Stomach (tissue), 9 donors: ENCODE data around the gene FBXL19. TPM values are rescaled to one million over a fixed set of nuclear protein-coding genes. Genes with fewer than 3 reads are reported as not detected.

Source experiments
- DNase-seq, 2 donors: peaks; one replicate each; pipeline versions ENCODE4 v3.0.0 to v3.0.0-alpha.2; 2013 to 2019
- H3K27ac ChIP-seq, 5 donors: fragments of 200-600 bp in 4 of 5; sonication (generic) in 4 of 5; one replicate each; pipeline ENCODE4 v1.5.1; 2013 to 2019; ENCODE audit warnings: mild to moderate bottlenecking in 1 of 5, moderate library complexity in 1 of 5
- H3K27me3 ChIP-seq, 3 donors: fragments of 200-600 bp; sonication (generic); one replicate each; pipeline ENCODE4 v1.5.1; 2017 to 2019; ENCODE audit warnings: mixed run types in 1 of 3
- H3K36me3 ChIP-seq, 4 donors: fragments of 200-600 bp; sonication (generic); 1 replicate in 3 of 4; 2 replicates in 1 of 4; pipeline ENCODE4 v1.5.1; 2016 to 2019
- H3K4me1 ChIP-seq, 4 donors: fragments of 200-600 bp; sonication (generic); one replicate each; pipeline ENCODE4 v1.5.1; 2016 to 2019
- H3K4me3 ChIP-seq, 4 donors: fragments of 200-600 bp; sonication (generic) in 3 of 4; one replicate each; pipeline ENCODE4 v1.5.1; 2016 to 2019; ENCODE audit warnings: mild to moderate bottlenecking in 1 of 4
- H3K9me3 ChIP-seq, 4 donors: fragments of 200-600 bp; sonication (generic); one replicate each; pipeline ENCODE4 v1.5.1; 2016 to 2019
- EP300 ChIP-seq: sonication (generic); formaldehyde crosslinking; IDR thresholded peaks from one replicate; pipeline ENCODE4 v1.6.1; 2017; ENCODE audit warnings: antibody characterized with exemption
- POLR2A ChIP-seq, 4 donors: fragments of 450-650 bp; IDR thresholded peaks; one replicate each; pipeline ENCODE4 v1.6.1; 2016; ENCODE audit warnings: antibody characterized with exemption in 4 of 4, control low read depth in 2 of 4, mild to moderate bottlenecking in 1 of 4, moderate library complexity in 1 of 4
- POLR2AphosphoS5 ChIP-seq, 3 donors: sonication (generic); formaldehyde crosslinking; IDR thresholded peaks; one replicate each; pipeline ENCODE4 v1.6.1; 2016; ENCODE audit warnings: antibody characterized with exemption in 3 of 3
- WGBS, 5 donors: extraction: QIAGEN DNeasy Blood & Tissue Kit in 3 of 5; methylation state at CpG; one replicate each; pipeline versions ENCODE4 v1.1.5 to v1.1.7; 2013 to 2018; 5-methylcytosine and 5-hydroxymethylcytosine counted together
- intact Hi-C: fragments of 100-400 bp; cut with DNase I; formaldehyde crosslinking; loops from one replicate; pipeline ENCODE4 v1.15.1; 2023; ENCODE audit warnings: low total_unique reads
- polyA plus RNA-seq, 3 donors: library from polyadenylated mRNA; stranded (reverse); fragments of 200-250 nt; gene quantifications; one replicate each; pipeline ENCODE4 v1.2.3, GENCODE V29; 2013
- total RNA-seq, 5 donors: library from RNA; depleted of rRNA; stranded (reverse); fragments of >200 nt; gene quantifications; one replicate each; pipeline versions ENCODE4 v1.1.0 to v1.2.3, GENCODE V29; 2014 to 2016
- TF ChIP-seq, protein P1 (sequence below), 7 experiments: fragments of 450-650 bp in 4 of 7; fragments of 200-600 bp in 3 of 7; sonication (generic) in 3 of 7; IDR thresholded peaks; one replicate each; pipeline ENCODE4 v1.5.1; 2016 to 2019; ENCODE audit warnings: antibody characterized with exemption in 7 of 7, control low read depth in 2 of 7, mild to moderate bottlenecking in 1 of 7
- donor health status: healthy with polysubstance abuse.
- donor health status: Bipolar disorder and iron deficiency.
- donor health status: healthy.

Gene FBXL19
- total and polyA plus RNA-seq, 8 donors = 5.8 to 252 (median 9.5) TPM

DNA sequence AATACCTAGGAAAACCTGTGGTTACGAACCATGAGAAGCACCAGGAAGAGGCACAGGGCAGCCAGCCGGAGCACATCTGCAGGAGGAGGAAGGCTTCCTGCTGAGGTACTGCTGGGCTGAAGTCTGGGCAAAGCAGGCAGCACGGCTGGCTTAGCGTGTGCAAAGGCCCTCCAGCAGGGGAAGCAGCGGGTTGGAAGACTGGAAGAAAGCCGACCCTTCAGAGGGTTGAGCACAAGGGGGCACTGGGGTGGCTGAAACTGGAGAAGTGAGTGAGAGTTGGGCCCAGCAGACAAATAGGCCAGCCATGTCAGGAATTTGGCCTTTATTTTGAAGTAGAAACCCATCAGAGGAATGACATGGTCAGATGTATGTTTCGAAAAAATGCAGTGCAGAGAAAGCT lies 49.5 kb downstream of the FBXL19 start:
- intact Hi-C loops = no loop called here
- DNase-seq = no peak
- Histone ChIP-seq H3K36me3 (peaks cover 89 to 100% (median 100%) of the 10 kb centered on the region in 4 donors), H3K9me3 (no peaks in the 10 kb centered on the region), H3K4me3 (no peak overlapping the region), H3K27me3 (no peaks in the 10 kb centered on the region), H3K4me1 (no peaks in the 10 kb centered on the region), H3K27ac (no peak overlapping the region)
- TF ChIP-seq POLR2A (IDR thresholded peaks at IDR 0.05) (no peak), EP300 (no peak), POLR2AphosphoS5 (IDR thresholded peaks at IDR 0.05) (no peak)
- TF ChIP-seq, protein P1, sequence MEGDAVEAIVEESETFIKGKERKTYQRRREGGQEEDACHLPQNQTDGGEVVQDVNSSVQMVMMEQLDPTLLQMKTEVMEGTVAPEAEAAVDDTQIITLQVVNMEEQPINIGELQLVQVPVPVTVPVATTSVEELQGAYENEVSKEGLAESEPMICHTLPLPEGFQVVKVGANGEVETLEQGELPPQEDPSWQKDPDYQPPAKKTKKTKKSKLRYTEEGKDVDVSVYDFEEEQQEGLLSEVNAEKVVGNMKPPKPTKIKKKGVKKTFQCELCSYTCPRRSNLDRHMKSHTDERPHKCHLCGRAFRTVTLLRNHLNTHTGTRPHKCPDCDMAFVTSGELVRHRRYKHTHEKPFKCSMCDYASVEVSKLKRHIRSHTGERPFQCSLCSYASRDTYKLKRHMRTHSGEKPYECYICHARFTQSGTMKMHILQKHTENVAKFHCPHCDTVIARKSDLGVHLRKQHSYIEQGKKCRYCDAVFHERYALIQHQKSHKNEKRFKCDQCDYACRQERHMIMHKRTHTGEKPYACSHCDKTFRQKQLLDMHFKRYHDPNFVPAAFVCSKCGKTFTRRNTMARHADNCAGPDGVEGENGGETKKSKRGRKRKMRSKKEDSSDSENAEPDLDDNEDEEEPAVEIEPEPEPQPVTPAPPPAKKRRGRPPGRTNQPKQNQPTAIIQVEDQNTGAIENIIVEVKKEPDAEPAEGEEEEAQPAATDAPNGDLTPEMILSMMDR (IDR thresholded peaks at IDR 0.05) = no peak
- WGBS, 5 donors = 82 to 88% (median 85%) methylated on average over 7 of the region's 7 CpGs

DNA sequence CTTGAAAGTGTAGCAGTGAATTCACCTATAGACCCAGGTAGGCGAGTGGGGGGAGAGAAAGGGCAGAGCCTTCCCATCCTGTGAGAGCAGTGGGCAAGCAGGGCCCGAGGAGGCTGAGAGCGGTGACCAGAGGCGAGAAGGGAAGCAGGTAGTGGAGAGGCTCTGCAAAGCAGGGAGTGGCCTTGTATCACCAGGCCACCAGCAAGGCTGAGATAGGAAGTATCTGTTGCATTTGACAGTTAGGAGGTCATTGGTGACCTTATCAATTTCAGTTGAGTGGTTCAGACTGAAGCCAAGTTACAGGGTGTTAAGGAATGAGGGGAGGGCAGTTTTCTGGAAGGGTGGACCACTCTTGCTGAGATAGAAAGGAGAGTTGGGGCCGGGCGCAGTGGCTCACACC lies 51.0 kb downstream of the FBXL19 start:
- no peak overlapping the region for H3K27ac ChIP-seq
- no peaks in the 10 kb centered on the region for H3K27me3 ChIP-seq
- intact Hi-C loops = no loop called here
- DNase-seq = no peak
- H3K4me3 ChIP-seq = no peak overlapping the region
- whole genome bisulfite sequencing, 5 donors = 95 to 99% (median 95%) methylated on average over 6 of the region's 6 CpGs
- TF ChIP-seq POLR2A (IDR thresholded peaks at IDR 0.05) (no peak), POLR2AphosphoS5 (IDR thresholded peaks at IDR 0.05) (no peak), EP300 (no peak)
- TF ChIP-seq, protein P1 (IDR thresholded peaks at IDR 0.05) = no peak
- no peaks in the 10 kb centered on the region for H3K4me1 ChIP-seq
- peaks cover 77 to 100% (median 100%) of the 10 kb centered on the region in 4 donors for H3K36me3 ChIP-seq
- no peaks in the 10 kb centered on the region for H3K9me3 ChIP-seq

DNA sequence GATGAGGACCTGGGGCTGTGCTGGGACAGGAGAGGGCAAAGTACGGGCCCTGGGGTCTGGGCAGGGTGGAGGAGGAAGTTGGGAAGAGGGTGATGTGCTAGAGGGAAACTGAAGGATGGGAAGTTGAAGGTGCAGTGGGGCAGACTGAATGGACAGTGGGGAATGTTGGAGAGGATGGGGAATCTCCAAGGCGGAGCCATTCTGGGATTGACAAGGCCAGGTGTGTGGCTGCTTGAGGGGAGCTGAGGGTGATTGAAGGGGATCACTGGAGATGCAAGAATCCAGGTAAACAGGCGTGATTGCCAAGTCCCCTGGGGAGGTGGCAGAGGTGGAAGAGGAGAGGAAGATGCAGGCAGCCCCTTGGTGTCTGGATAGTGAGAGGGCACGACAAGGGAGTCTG lies 53.1 kb downstream of the FBXL19 start:
- no peak for DNase-seq
- H3K27me3 ChIP-seq = no peaks in the 10 kb centered on the region
- 84 to 93% (median 88%) methylated on average over 4 of the region's 4 CpGs for WGBS, 5 donors
- intact Hi-C loops = no loop called here
- H3K36me3 ChIP-seq = peaks cover 77 to 100% (median 100%) of the 10 kb centered on the region in 4 donors
- no peak overlapping the region for H3K4me3 ChIP-seq
- H3K4me1 ChIP-seq = no peaks in the 10 kb centered on the region
- no peak overlapping the region for H3K27ac ChIP-seq
- TF ChIP-seq, protein P1 (IDR thresholded peaks at IDR 0.05) = no peak
- TF ChIP-seq POLR2AphosphoS5 (IDR thresholded peaks at IDR 0.05) (no peak), EP300 (no peak), POLR2A (IDR thresholded peaks at IDR 0.05) (no peak)
- H3K9me3 ChIP-seq = no peaks in the 10 kb centered on the region

DNA sequence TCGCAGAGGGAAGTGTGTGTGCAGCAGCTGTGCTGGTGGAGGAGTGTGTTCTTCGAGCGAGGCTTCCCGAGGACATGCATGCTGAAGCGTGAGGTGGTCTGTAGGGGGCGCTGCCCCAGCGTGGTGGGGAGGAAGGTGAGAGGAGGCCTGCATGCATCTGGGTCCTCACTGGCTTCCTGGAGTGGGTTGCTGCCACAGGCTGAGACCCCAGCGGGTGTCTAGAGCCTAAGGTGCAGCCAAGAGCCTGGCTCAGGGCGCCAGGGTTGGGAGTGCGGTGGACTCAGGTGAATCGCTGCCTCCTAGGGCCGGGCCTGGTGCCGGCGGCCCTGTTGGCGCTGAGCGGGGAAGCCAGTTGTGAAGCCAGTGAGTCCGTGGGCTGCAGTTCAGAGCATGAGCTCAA lies 54.1 kb downstream of the FBXL19 start:
- Histone ChIP-seq H3K27me3 (no peaks in the 10 kb centered on the region), H3K4me3 (no peak overlapping the region), H3K9me3 (no peaks in the 10 kb centered on the region), H3K4me1 (no peaks in the 10 kb centered on the region), H3K36me3 (peaks cover 74 to 100% (median 100%) of the 10 kb centered on the region in 4 donors), H3K27ac (no peak overlapping the region)
- TF ChIP-seq, protein P1 (IDR thresholded peaks at IDR 0.05) = no peak
- TF ChIP-seq EP300 (no peak), POLR2A (IDR thresholded peaks at IDR 0.05) (no peak), POLR2AphosphoS5 (IDR thresholded peaks at IDR 0.05) (no peak)
- intact Hi-C loops = no loop called here
- WGBS, 5 donors = 66 to 87% (median 86%) methylated on average over 7 to 17 of the region's 17 CpGs
- DNase-seq = no peak
